ENCODE results near the gene CIB4.

Gene CIB4

DNA sequence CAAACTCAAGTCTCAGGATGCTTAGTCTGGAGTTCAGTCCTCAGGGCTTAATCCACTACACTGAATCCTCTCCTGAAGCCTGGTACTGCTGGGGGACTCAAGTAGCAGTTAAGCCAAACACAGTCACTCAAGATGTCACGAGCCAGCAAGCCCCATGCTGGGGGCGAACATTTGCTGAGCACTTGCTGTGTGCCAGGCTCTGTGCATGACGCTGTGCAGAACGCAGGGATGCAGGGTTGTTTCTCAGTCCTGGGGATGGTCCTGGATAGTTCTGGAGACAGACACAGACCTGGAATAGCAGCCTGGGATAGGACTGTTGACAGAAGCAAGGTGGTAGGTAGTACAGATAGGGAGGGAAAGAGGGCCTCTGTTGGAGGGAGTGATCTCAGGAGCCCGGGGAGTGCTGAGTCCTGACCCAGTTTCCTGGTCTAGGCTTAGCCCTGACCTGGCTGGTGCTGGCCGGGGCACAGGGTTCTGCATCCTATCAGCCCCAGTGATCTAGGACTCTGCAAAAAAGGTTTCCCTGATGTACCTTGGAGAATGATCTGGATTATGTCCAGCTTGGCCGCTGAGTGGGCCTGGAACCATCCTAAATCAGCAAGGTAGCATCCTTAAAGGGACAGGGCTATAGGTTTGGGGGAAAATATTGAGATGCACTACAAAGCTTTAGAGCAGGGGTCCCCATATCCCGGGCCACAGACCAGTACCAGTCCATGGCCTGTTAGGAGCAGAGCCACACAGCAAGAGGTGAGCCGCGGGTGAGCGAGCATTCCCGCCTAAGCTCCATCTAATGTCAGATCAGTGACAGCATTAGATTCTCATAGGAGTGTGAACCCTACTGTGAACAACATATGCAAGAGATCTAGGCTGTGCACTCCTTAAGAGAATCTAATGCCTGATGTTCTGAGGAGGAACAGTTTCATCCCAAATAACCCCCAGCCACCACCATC lies 108.6 kb downstream of the CIB4 start:
- no peak for DNase-seq (ENCODE audit: low read depth in 1 of 2, low spot score in 1 of 2)

Data from activated T-helper 1 cell treated with anti-CD3 and anti-CD28 coated beads, Interleukin-2, amount 50 U/mL, for 16 hours (primary cell).